Measurements from ENCODE around the gene TMIGD2.
"Not testable (repeated sequence)": the region's sequence is repeated elsewhere in the genome, so short reads cannot be mapped to it uniquely, and the experiment has no call there.

Gene TMIGD2

GRCh38 chr19:4277191-4277696, 24.9 kb downstream of the TMIGD2 start:
- TF ChIP-seq CTCF (IDR thresholded peaks at IDR 0.05; ENCODE audit: extremely low read depth, insufficient read depth, missing control alignments), result no peak
- in situ Hi-C loops (cut with MboI; ENCODE audit: low pct_unique_long_range_greater_than_20kb, low sequenced_read_pairs, unreplicated experiment), result loop anchor here (10.0 kb wide), 2 partner anchors 78 to 248 kb away; no protein-coding TSS in a partner anchor
- DNase-seq (ENCODE audit: low spot score), result no peak

- DNase-seq (ENCODE audit: low spot score), result not testable (repeated sequence)
- in situ Hi-C loops (cut with MboI; ENCODE audit: low pct_unique_long_range_greater_than_20kb, low sequenced_read_pairs, unreplicated experiment), result loop anchor here (10.0 kb wide), 2 partner anchors 80 to 250 kb away; no protein-coding TSS in a partner anchor
These were observed 27.9 kb downstream of the TMIGD2 start for GRCh38 chr19:4274321-4274686.

GRCh38 chr19:4272894-4273293, 29.3 kb downstream of the TMIGD2 start:
- in situ Hi-C loops (cut with MboI; ENCODE audit: low pct_unique_long_range_greater_than_20kb, low sequenced_read_pairs, unreplicated experiment), result loop anchor here (10.0 kb wide), 2 partner anchors 82 to 252 kb away; no protein-coding TSS in a partner anchor
- no peak for DNase-seq (ENCODE audit: low spot score)
- no peak for TF ChIP-seq CTCF (IDR thresholded peaks at IDR 0.05; ENCODE audit: extremely low read depth, insufficient read depth, missing control alignments)

GRCh38 chr19:4268816-4269430, 33.3 kb downstream of the TMIGD2 start:
- no peak for DNase-seq (ENCODE audit: low spot score)
- in situ Hi-C loops (cut with MboI; ENCODE audit: low pct_unique_long_range_greater_than_20kb, low sequenced_read_pairs, unreplicated experiment), result no loop called here
- TF ChIP-seq CTCF (IDR thresholded peaks at IDR 0.05; ENCODE audit: extremely low read depth, insufficient read depth, missing control alignments), result no peak

- no peak for DNase-seq (ENCODE audit: low spot score)
- no peak for TF ChIP-seq CTCF (IDR thresholded peaks at IDR 0.05; ENCODE audit: extremely low read depth, insufficient read depth, missing control alignments)
- in situ Hi-C loops (cut with MboI; ENCODE audit: low pct_unique_long_range_greater_than_20kb, low sequenced_read_pairs, unreplicated experiment), result no loop called here
These were observed 34.0 kb downstream of the TMIGD2 start for GRCh38 chr19:4267901-4268815.

GRCh38 chr19:4267101-4267900, 34.9 kb downstream of the TMIGD2 start:
- in situ Hi-C loops (cut with MboI; ENCODE audit: low pct_unique_long_range_greater_than_20kb, low sequenced_read_pairs, unreplicated experiment), result no loop called here
- peak; percentile 78 for TF ChIP-seq CTCF (IDR thresholded peaks at IDR 0.05; ENCODE audit: extremely low read depth, insufficient read depth, missing control alignments)
- peak; percentile 81 for DNase-seq (ENCODE audit: low spot score)

All from GM13977 (cell line).